RWPE1 (cell line): ENCODE results near the gene ANKRD11.
"Not testable (repeated sequence)": the region's sequence is repeated elsewhere in the genome, so short reads cannot be mapped to it uniquely, and the experiment has no call there.

Experiments used
- CTCF ChIA-PET: fragments of 350-600 bp; sonication (Branson Sonifier 250); formaldehyde crosslinking; extraction: SDS; loops from one replicate; lab custom pipeline; 2021; lab: Yijun Ruan, JAX
- POLR2A ChIA-PET: fragments of 400-600 bp; formaldehyde crosslinking; extraction: SDS; loops from one replicate; lab custom pipeline; 2020; ENCODE audit warnings: antibody characterized with exemption; ENCODE audit not compliant: low non-redundant PET; lab: Yijun Ruan, JAX
- DNase-seq: peaks from one replicate; pipeline ENCODE4 v3.0.0; 2012; ENCODE audit warnings: low spot score
- H3K27ac ChIP-seq: fragments of 450-650 bp; 2 replicates; pipeline ENCODE4 v1.5.1; 2017
- TF ChIP-seq, protein P1 (sequence below): fragments of 450-650 bp; conservative IDR thresholded peaks from 2 replicates; pipeline ENCODE4 v1.5.1; 2017; ENCODE audit warnings: low read depth, mild to moderate bottlenecking

ANKRD11 gene

DNA sequence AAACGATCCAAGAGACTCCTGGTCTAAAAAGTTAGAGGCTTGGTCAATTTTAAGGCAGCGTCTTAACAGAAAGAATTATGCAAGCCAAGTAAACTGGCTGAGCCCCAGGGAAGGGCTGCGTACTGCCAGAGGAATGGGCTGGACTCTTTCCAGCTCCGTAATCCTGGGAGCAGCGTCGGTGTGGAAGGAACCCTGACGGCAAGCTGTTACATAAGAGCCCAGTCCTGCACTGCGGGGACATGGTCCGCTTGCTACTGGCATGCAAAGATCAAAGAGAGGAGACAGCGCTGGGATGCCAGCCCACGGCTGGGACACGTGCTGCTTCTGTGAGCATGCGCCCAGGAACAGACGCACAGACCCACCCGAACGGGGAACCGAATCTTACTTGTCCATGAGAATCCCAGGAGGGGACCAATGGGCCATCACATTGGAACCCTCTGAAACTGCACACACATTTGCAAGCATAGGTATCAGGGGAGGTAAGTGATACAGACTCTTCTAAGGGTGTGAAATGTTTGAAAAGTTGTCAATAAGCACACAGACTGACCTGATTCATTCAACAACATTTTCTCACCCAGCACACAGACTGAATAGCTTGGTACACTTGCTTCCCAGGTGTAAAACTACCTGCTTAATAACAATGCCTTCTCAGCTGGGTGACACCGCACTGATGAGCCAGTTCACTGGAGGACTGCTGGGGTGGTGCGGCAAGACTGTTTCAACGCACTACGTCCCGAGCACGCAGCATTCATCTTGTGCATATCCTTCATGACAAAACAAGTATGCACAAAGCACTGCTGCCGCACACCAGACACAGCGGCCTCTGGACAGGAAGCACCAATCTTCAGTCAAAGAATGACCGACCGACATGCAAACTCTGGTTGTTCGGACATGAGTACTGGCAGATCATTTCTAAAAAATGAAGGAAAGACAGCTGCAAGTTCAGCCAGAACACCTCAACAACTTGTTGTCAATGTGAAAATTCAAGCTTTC lies 94.9 kb downstream of the ANKRD11 start:
- DNase-seq: peak; percentile 95
- CTCF ChIA-PET: interaction anchor here (1.0 kb wide), 1 partner anchor 10 kb away, joined by 3 read pairs; no protein-coding TSS in a partner anchor
- peak overlapping the region; percentile 74 for H3K27ac ChIP-seq
- POLR2A ChIA-PET: no interaction called here
- TF ChIP-seq, protein P1, sequence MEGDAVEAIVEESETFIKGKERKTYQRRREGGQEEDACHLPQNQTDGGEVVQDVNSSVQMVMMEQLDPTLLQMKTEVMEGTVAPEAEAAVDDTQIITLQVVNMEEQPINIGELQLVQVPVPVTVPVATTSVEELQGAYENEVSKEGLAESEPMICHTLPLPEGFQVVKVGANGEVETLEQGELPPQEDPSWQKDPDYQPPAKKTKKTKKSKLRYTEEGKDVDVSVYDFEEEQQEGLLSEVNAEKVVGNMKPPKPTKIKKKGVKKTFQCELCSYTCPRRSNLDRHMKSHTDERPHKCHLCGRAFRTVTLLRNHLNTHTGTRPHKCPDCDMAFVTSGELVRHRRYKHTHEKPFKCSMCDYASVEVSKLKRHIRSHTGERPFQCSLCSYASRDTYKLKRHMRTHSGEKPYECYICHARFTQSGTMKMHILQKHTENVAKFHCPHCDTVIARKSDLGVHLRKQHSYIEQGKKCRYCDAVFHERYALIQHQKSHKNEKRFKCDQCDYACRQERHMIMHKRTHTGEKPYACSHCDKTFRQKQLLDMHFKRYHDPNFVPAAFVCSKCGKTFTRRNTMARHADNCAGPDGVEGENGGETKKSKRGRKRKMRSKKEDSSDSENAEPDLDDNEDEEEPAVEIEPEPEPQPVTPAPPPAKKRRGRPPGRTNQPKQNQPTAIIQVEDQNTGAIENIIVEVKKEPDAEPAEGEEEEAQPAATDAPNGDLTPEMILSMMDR: no peak

DNA sequence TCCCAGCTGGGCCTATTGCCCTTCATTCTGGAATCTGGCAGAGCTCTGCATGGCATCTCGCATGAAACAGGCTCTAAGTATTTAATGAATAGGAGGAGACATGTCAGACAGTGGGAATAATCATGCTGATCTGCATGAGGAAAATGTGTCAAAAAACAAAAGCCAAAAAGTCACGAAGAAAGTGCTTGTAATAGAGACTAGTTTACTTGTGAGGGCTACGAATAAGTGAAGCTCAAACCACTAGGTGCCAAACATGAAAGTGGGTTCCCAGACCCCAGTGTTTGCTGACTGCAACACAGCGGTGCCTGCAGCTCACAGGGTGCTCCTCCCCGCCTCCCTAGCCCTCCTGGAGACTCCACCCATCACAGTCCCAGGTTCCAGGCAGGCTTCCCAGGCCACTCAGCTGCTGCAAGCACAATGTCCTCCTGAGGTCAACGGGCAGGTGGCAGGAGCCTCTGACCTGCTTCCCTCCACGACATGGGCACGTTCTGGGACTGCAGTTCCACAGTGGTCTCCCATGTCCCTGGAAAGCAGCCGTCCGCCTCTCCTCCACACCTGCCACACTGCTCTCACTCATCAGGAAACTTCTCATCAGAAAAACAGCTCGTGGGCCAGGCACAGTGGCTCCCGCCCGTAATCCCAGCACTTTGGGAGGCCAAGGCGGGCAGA lies 96.5 kb downstream of the ANKRD11 start:
- peak overlapping the region; percentile 61 for H3K27ac ChIP-seq
- POLR2A ChIA-PET: no interaction called here
- CTCF ChIA-PET: interaction anchor here (0.6 kb wide), 1 partner anchor 8 kb away, joined by 3 read pairs; no protein-coding TSS in a partner anchor
- DNase-seq: no peak
- TF ChIP-seq, protein P1: no peak

GRCh38 chr16:89392881-89393737 lies 97.3 kb downstream of the ANKRD11 start:
- TF ChIP-seq, protein P1: no peak
- DNase-seq: no peak
- peak overlapping the region; percentile 61 for H3K27ac ChIP-seq
- ChIA-PET CTCF (interaction anchor here (0.6 kb wide), 1 partner anchor 7 kb away, joined by 3 read pairs; no protein-coding TSS in a partner anchor), POLR2A (no interaction called here)

GRCh38 chr16:89390224-89390583 lies 100.2 kb downstream of the ANKRD11 start:
- CTCF ChIA-PET, DNase-seq, POLR2A ChIA-PET: not testable (repeated sequence)
- peak overlapping the region; percentile 80; the same call in 1 of the 2 replicates for H3K27ac ChIP-seq

DNA sequence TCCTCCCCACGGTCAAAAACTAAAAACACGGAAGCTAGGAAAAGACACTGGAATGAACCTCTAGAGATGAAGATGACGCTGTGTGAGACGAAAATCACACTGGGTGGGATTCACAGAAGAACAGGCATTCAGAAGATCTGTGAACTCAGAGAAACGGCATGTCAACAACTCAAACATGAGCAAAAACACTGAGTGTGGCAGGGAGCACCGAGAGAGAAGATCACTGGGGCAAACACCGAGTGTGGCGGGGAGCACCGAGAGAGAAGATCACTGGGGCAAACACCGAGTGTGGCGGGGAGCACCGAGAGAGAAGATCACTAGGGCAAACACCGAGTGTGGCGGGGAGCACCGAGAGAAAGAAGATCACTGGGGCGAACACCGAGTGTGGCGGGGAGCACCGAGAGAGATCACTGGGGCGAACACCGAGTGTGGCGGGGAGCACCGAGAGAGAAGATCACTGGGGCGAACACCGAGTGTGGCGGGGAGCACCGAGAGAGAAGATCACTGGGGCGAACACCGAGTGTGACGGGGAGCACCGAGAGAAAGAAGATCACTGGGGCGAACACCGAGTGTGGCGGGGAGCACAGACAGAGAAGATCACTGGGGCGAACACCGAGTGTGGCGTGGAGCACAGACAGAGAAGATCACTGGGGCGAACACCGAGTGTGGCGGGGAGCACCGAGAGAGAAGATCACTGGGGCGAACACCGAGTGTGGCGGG lies 100.7 kb downstream of the ANKRD11 start:
- CTCF ChIA-PET: interaction anchor here (0.5 kb wide), 1 partner anchor 36 kb away, joined by 4 read pairs; no protein-coding TSS in a partner anchor
- POLR2A ChIA-PET, DNase-seq: not testable (repeated sequence)

GRCh38 chr16:89388536-89388935 lies 101.8 kb downstream of the ANKRD11 start:
- POLR2A ChIA-PET: no interaction called here

More for the DNA sequence above, 100.7 kb downstream of the ANKRD11 start:
- not testable (repeated sequence) for H3K27ac ChIP-seq

More at GRCh38 chr16:89388536-89388935, 101.8 kb downstream of the ANKRD11 start:
- CTCF ChIA-PET: no interaction called here
- no peak for DNase-seq
- peak overlapping the region; percentile 35 for H3K27ac ChIP-seq
- TF ChIP-seq, protein P1: no peak
